HT-29 (cell line): Measurements from ENCODE around the gene ANKIB1. TPM values are rescaled to one million over a fixed set of nuclear protein-coding genes. Genes with fewer than 3 reads are reported as not detected.
"Not testable (repeated sequence)": the region's sequence is repeated elsewhere in the genome, so short reads cannot be mapped to it uniquely, and the experiment has no call there.

Source experiments
- DNase-seq: peaks from one replicate; pipeline ENCODE4 v3.0.0-alpha.2; 2015; ENCODE audit warnings: low spot score
- total RNA-seq: library from RNA; depleted of rRNA; stranded (reverse); fragments of >200 nt; shearing (Covaris generic); gene quantifications from 2 replicates; pipeline ENCODE4 v1.2.3, GENCODE V29; 2014; rRNA removed

The ANKIB1 gene, protein sequence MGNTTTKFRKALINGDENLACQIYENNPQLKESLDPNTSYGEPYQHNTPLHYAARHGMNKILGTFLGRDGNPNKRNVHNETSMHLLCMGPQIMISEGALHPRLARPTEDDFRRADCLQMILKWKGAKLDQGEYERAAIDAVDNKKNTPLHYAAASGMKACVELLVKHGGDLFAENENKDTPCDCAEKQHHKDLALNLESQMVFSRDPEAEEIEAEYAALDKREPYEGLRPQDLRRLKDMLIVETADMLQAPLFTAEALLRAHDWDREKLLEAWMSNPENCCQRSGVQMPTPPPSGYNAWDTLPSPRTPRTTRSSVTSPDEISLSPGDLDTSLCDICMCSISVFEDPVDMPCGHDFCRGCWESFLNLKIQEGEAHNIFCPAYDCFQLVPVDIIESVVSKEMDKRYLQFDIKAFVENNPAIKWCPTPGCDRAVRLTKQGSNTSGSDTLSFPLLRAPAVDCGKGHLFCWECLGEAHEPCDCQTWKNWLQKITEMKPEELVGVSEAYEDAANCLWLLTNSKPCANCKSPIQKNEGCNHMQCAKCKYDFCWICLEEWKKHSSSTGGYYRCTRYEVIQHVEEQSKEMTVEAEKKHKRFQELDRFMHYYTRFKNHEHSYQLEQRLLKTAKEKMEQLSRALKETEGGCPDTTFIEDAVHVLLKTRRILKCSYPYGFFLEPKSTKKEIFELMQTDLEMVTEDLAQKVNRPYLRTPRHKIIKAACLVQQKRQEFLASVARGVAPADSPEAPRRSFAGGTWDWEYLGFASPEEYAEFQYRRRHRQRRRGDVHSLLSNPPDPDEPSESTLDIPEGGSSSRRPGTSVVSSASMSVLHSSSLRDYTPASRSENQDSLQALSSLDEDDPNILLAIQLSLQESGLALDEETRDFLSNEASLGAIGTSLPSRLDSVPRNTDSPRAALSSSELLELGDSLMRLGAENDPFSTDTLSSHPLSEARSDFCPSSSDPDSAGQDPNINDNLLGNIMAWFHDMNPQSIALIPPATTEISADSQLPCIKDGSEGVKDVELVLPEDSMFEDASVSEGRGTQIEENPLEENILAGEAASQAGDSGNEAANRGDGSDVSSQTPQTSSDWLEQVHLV
- 22.2 and 24.9 TPM in 2 replicates for total RNA-seq

DNA sequence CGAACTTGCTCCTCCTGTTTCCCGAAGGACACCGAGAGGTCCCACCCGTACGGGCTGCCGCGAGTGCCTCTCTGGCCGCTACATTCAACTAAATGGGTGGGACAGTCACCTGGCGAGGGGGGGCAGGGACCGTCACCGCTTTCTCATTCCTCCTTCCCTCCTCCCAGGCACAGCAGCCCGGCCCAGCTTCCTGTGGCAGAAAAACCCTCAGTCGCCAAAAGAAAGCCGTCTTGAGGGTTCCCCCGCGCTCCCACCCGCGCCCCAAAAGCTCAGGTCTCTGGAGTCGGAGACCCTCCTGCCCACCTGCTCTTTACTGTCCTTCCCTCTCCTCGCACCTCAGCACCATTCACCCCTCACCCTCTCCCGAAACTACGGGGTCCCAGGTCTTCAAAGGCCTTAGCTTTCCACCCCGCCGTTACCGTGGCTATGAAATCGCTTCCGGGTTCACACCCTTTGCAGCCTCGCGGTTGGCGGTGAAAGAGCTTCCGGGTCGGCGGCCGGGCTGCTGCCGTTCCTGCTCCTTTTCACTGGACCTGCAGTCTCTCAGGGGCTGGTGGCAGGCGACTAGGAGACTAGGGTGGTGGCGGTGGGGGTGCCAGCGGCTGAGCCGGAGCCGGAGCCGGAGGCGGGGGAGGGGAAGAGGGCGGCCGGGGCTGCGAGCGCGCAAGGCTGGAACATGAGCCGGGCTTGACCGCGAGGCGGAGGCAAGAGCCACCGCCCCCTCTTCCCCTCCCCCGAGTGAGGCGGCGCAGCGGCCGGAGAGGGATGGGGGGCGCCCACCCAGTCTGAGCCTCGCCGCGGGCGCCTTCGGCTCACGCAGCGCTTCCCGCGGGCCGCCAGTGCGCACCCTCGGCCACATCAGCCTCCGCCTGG is at the start of gene ANKIB1, which contains the start of gene KRIT1:
TSS of gene ANKIB1 (plus strand) at position 488 of the 873 bp plus-strand sequence. CDS start 49,005 bp downstream, outside the sequence.
TSS of gene KRIT1 (minus strand) at position 428 of the 873 bp plus-strand sequence. CDS start 3,779 bp downstream, outside the sequence.
- peak; percentile 96 for DNase-seq

GRCh38 chr7:92200791-92201190 is 45.0 kb upstream of the ANKIB1 start:
- no peak for DNase-seq

DNA sequence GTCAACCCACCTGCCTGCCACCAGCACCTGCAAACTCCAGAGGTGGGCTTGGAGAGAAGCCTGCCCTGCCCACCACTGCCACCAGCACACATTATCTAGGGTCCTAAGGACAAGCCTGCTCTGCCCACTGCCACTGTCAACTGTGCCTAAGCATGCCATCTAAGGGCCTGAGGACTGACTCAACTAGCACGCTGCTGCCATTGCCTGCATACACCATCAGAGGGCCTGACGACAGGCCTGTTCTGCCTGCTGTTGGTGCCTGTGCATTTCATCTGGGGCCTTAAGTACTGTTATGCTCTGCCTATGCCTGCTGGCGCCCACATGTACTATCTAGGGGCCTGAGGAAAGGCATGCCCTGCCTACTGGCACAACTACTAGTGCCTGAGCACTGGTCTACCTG is 39.8 kb upstream of the ANKIB1 start:
- no peak for DNase-seq

DNA sequence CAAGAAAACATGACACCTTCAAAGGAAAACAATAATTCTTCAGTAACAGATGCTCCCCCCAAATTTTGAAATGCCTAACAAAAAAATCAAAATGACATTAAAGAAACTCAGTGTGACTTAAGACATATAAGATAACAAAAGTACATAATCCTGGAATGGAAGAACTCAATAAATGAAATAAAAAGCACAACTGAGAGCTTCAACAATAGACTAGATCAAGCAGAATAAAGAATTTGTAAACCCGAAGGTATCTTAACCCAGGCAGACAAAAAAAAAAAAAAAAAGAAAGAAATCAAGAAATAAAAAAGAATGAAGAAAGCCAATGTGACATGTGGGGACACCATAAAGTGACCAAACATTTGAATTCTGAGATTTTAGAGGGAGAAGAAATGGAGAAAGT is 39.1 kb upstream of the ANKIB1 start:
- no peak for DNase-seq

- no peak for DNase-seq
Measured at GRCh38 chr7:92221766-92222165, 24.0 kb upstream of the ANKIB1 start.

- no peak for DNase-seq
Measured at GRCh38 chr7:92226981-92227380, 18.8 kb upstream of the ANKIB1 start.

GRCh38 chr7:92228100-92228499 is 17.7 kb upstream of the ANKIB1 start:
- DNase-seq = no peak

- DNase-seq = no peak
Measured at GRCh38 chr7:92228742-92229141, 17.0 kb upstream of the ANKIB1 start.

DNA sequence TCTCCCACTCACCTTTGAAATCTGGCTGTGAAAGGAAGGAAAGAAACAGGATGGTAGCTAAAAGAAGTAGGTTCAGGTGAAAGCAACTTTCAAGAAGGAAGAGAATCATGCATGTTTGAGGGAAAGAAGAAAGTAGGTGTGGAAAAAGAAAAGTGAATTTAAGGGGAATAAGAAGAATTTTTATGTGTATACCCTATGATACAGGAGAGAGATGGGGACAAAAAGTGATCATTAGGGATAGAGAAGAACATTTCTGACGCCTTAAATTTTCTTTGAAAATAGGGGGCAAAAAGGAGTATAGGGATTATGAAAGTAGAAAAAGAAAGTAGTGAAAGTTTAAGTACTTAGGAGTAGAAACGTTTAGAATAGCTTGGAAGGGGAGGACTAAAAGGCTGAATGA is 15.2 kb upstream of the ANKIB1 start:
- DNase-seq = no peak

GRCh38 chr7:92242972-92243371 is 2.8 kb upstream of the ANKIB1 start:
- DNase-seq = no peak

- DNase-seq = no peak
Measured at GRCh38 chr7:92244808-92245486, 827 bp upstream of the ANKIB1 start.

- peak; percentile 59 for DNase-seq
Measured at GRCh38 chr7:92246360-92247101, 757 bp downstream of the ANKIB1 start.

- no peak for DNase-seq
Measured at GRCh38 chr7:92250603-92251002, 4.8 kb downstream of the ANKIB1 start.

DNA sequence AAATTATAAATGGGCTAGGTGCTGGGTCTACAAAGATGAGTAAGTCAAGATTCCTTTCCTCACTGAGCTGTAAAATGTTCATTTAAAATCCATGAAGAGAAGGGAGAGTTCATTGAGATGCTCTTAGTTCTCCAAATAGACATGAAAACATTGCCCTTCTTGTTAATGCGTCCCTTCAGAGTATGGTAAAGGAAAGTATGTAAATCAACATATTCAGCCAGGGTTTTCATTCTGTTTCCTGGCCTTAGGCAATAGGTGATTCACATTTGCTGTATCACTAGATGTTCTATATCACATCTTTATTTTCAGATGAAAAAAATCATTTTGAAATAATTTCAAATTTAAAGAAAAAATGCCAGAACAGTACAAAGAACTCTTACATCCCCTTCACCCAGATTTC is 5.4 kb downstream of the ANKIB1 start:
- no peak for DNase-seq

- DNase-seq = no peak
Measured at GRCh38 chr7:92253251-92253650, 7.5 kb downstream of the ANKIB1 start.

DNA sequence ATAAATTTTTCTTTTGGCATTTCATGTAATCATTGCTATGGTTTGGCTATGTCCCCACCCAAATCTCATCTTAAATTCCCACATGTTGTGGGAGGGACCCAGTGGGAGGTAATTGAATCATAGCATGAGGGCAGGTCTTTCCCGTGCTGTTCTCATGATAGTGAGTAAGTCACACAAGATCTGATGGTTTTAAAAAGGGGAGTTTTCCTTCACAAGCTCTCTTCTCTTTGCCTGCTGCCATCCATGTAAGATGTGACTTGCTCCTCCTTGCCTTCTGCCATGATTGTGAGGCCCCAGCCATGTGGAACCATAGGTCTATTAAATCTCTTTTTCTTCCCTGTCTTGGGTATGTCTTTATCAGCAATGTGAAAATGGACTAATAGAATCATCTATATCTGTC is 9.0 kb downstream of the ANKIB1 start:
- not testable (repeated sequence) for DNase-seq

- DNase-seq = no peak
Measured at GRCh38 chr7:92255308-92255707, 9.5 kb downstream of the ANKIB1 start.

- no peak for DNase-seq
Measured at GRCh38 chr7:92259062-92259461, 13.3 kb downstream of the ANKIB1 start.

- no peak for DNase-seq
Measured at GRCh38 chr7:92259610-92260247, 14.0 kb downstream of the ANKIB1 start.
